Colonic mucosa (tissue), 4 donors: ENCODE measurements around the gene ACSF3. TPM values are rescaled to one million over a fixed set of nuclear protein-coding genes. Genes with fewer than 3 reads are reported as not detected.
"Not testable (repeated sequence)": the region's sequence is repeated elsewhere in the genome, so short reads cannot be mapped to it uniquely, and the experiment has no call there.

Source experiments
- DNase-seq: peaks from one replicate; pipeline ENCODE4 v3.0.0-alpha.2; 2020
- H3K27ac ChIP-seq: fragments of 200-600 bp; one replicate; pipeline ENCODE4 v1.8.0; 2021
- H3K27me3 ChIP-seq: fragments of 200-600 bp; one replicate; pipeline ENCODE4 v1.8.0; 2021
- H3K36me3 ChIP-seq: fragments of 200-600 bp; one replicate; pipeline ENCODE4 v1.8.0; 2021
- H3K4me1 ChIP-seq: fragments of 200-600 bp; one replicate; pipeline ENCODE4 v1.8.0; 2021; ENCODE audit warnings: mild to moderate bottlenecking
- H3K4me3 ChIP-seq: fragments of 200-600 bp; one replicate; pipeline ENCODE4 v1.8.0; 2021
- H3K9ac ChIP-seq, 2 donors: one replicate each; pipeline ENCODE4 v1.7.0; 2013; ENCODE audit warnings: control low read depth in 2 of 2, low read depth in 2 of 2, low read length in 2 of 2
- H3K9me3 ChIP-seq: fragments of 200-600 bp; one replicate; pipeline ENCODE4 v1.8.0; 2021
- intact Hi-C: fragments of 100-400 bp; cut with DNase I; formaldehyde crosslinking; loops from one replicate; pipeline ENCODE4 v1.14.1; 2022
- total RNA-seq, 2 donors: library from RNA; stranded (reverse); fragmentation: NEBNext Ultra II Directional in 1 of 2; extraction: Animal tissue kit (Norgen Biotek cat#: 25700) in 1 of 2; gene quantifications; one replicate each; pipeline ENCODE4 v1.2.1, GENCODE V29; 2021
- TF ChIP-seq, protein P1 (sequence below): fragments of 200-600 bp; IDR thresholded peaks from one replicate; pipeline ENCODE4 v1.8.0; 2022; ENCODE audit warnings: antibody characterized with exemption, mild to moderate bottlenecking
- donor health status: healthy.
- donor health status: DM: no; HTN: no; CAD: no.
- donor health status: DM: no; HTN: no; CAD: no.

Gene ACSF3
- total RNA-seq, 2 donors from 2014 or later, result 60.2 TPM

- Histone ChIP-seq H3K27me3 (no peaks in the 10 kb centered on the region), H3K4me1 (peaks cover 2% of the 10 kb centered on the region), H3K9me3 (no peaks in the 10 kb centered on the region), H3K4me3 (no peak overlapping the region), H3K9ac (no peak overlapping the region), H3K27ac (no peak overlapping the region), H3K36me3 (no peaks in the 10 kb centered on the region)
- no peak for DNase-seq
- intact Hi-C loops, result no loop called here
- TF ChIP-seq, protein P1, sequence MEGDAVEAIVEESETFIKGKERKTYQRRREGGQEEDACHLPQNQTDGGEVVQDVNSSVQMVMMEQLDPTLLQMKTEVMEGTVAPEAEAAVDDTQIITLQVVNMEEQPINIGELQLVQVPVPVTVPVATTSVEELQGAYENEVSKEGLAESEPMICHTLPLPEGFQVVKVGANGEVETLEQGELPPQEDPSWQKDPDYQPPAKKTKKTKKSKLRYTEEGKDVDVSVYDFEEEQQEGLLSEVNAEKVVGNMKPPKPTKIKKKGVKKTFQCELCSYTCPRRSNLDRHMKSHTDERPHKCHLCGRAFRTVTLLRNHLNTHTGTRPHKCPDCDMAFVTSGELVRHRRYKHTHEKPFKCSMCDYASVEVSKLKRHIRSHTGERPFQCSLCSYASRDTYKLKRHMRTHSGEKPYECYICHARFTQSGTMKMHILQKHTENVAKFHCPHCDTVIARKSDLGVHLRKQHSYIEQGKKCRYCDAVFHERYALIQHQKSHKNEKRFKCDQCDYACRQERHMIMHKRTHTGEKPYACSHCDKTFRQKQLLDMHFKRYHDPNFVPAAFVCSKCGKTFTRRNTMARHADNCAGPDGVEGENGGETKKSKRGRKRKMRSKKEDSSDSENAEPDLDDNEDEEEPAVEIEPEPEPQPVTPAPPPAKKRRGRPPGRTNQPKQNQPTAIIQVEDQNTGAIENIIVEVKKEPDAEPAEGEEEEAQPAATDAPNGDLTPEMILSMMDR, result no peak
Measured at GRCh38 chr16:89072548-89073130, 21.0 kb upstream of the ACSF3 start.

- Histone ChIP-seq H3K9me3 (no peaks in the 10 kb centered on the region), H3K4me1 (no peaks in the 10 kb centered on the region), H3K27ac (no peak overlapping the region), H3K36me3 (no peaks in the 10 kb centered on the region), H3K27me3 (no peaks in the 10 kb centered on the region), H3K4me3 (no peak overlapping the region), H3K9ac (no peak overlapping the region)
- no peak for DNase-seq
- intact Hi-C loops, result no loop called here
- TF ChIP-seq, protein P1, result no peak
Measured at GRCh38 chr16:89073346-89074071, 20.1 kb upstream of the ACSF3 start.

DNA sequence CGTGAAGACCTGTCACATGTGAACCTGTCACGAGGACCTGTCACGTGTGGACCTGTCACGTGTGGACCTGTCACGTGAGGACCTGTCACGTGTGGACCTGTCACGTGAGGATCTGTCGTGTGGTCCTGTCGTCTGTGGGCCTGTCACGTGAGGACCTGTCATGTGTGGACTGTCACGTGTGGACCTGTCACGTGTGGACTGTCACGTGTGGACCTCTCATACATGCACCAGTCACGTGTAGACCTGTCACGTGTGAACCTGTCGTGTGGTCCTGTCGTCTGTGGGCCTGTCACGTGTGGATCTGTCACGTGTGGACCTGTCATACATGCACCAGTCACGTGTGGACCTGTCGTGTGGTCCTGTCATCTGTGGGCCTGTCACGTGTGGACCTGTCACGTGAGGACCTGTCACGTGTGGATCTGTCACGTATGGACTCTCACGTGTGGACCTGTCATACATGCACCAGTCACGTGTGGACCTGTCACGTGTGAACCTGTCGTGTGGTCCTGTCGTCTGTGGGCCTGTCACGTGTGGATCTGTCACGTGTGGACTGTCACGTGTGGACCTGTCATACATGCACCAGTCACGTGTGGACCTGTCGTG is 19.5 kb upstream of the ACSF3 start:
- H3K4me3 ChIP-seq, H3K36me3 ChIP-seq, H3K27ac ChIP-seq, H3K9ac ChIP-seq, DNase-seq, H3K9me3 ChIP-seq, H3K27me3 ChIP-seq, H3K4me1 ChIP-seq, intact Hi-C loops: not testable (repeated sequence)

- Histone ChIP-seq H3K9me3 (no peaks in the 10 kb centered on the region), H3K4me3 (no peak overlapping the region), H3K36me3 (no peaks in the 10 kb centered on the region), H3K4me1 (no peaks in the 10 kb centered on the region), H3K27me3 (no peaks in the 10 kb centered on the region), H3K27ac (no peak overlapping the region), H3K9ac (no peak overlapping the region)
- no peak for DNase-seq
- TF ChIP-seq, protein P1, result no peak
- intact Hi-C loops, result no loop called here
Measured at GRCh38 chr16:89074803-89075688, 18.6 kb upstream of the ACSF3 start.

DNA sequence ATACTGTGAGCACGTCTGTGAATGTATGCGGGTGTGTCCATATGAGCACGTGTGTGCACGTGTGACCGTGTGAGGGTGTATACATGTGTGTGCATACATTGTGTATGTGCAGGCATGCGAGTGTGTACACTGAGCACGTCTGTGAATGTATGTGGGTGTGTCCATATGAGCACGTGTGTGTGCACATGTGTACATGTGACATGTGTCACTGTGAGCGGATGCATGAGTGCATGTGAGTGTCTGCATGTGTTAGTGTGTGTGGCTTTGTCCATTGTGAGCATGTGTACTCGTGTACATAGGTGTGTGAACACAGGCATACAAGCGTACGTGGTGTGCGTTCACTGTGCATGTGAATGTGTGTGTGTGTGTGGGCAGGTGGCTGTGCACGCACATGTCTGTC is 17.5 kb upstream of the ACSF3 start:
- Histone ChIP-seq H3K36me3 (no peaks in the 10 kb centered on the region), H3K27me3 (no peaks in the 10 kb centered on the region), H3K27ac (no peak overlapping the region), H3K4me1 (no peaks in the 10 kb centered on the region), H3K9ac (no peak overlapping the region), H3K9me3 (no peaks in the 10 kb centered on the region), H3K4me3 (no peak overlapping the region)
- TF ChIP-seq, protein P1, result no peak
- no peak for DNase-seq
- intact Hi-C loops, result no loop called here
